ENCODE results near the gene CRY2.

Gene CRY2

DNA sequence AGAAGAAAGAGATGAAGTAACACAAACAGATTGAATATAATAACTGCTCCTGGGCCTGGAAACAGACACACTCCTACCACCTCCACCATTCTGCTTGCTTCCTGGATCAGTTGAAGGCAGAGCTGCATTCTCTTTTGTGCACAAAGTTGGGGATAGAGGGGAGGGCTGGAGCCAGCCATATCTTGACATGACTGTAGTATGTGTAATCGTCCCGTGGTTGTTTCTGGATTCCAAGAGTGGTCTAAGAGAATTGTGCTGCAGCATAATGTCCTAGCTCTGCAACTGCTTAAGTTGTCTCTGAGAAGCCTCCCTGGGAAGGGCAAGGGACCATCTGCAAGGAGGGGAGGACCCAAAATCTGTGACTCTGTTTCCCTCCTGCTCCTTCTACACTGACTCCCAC lies 3.2 kb downstream of the CRY2 start:
- no peak for DNase-seq

DNA sequence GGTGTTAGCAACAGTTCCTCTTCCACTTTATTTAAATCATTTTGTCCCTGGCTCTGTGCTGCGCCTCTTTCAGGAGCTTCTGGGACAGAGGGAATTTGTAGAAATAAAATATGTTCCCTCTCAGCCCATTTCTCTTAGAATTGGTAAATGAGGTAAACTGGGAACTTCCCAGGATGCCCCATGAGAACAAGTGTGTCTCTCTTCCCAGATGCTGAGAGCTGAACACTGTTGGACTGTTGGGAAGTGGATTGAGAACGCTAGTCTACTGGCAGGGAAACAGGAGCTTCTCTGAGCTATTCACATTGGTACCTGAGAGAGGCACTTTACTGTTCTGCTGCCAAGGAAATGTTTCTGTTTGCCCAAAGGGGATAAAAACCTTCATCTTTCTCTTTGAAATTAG lies 4.0 kb downstream of the CRY2 start:
- no peak for DNase-seq

DNA sequence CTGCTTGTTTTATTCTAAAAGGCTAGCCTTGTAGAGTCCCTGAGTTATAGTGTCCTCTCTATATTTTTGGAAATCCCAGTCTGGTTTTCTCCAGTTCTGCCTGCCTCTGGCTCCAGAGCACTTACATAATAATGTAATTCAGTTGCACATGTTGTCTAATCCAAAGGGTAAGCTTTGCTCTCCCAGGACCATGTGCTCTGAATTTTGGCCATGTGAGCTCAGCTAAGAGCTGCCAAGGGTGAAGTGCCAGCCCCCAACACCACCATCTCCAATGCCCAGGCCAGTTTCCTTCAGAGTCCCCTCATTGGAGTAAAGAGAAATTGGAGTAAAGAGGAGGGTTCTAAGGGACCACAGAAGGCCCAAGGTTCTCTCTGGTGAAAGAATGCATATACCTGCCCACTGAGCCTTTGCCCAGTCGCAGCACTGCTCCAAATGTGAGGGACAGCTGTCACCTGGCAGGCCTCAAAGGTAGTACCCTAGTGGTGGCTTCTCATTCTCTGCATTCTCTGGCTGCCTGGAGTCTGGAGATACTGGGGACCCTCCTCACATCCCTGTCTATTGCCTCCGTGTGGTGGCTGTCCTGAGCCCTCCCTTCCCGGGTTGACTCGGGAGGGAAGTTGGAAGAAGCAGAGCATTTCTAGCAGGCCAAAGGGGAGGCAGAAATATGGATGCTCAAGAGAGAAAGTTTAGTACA lies 4.9 kb downstream of the CRY2 start:
- DNase-seq, result no peak

DNA sequence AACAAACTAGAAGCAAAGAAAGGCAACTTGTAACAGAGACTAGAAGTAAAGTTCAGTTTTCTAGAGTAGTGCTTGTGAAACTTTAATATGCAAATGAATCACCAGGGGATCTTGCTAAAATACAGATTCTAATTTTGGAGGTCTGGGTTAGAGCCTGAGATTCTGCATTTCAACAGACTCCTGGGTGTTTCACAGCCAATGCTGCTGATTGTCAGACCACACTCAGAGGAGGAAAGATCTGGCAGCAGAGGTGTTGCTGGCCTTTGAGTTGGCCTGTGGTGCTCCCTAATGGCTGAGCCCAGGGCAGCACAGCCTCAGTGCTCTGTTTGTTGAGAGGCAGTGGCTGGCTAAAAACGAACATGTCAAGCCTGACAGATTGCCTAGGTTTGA lies 5.4 kb downstream of the CRY2 start:
- DNase-seq, result no peak

DNA sequence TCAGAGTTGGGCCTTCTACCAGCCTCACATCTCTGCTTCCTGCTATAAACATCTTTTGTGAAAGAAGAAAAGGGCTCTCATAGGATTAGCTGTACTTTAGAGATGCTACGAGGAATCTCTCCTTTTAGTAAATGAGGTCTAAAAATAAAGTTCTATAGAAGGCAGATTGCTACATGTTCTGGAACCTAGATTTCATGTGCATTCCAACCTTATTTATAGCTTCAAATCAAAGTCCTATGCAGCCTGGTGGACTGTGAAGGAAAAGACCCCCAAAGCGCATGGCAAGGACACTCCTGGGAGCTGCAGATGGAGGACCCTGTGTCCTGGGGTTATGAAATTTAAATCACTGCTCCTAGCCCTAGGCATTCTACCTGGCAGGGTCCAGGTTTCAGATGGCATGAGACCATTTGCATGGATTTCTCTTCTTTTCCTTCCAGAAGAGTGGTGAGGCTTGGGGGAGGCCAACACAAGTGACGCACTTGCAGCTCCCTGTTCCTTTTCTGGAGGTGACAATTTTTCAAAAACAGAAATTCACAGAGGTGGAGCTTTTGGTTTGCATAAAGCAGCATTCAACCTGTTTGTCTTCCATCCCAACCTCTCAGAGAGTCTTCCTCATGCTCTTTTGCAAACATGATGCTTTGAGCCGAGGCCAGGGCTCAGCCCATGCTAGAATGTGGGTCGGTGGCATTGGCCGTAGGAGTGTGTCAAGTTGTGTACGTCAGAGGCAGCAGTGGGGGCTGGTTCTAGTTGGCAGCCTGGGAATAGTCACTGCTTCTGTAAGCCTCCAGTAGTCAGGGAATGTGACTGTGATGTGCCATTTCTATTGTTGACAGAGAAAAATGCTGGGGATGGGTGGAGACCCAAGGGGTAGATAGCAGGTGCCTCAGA lies 6.3 kb downstream of the CRY2 start:
- no peak for DNase-seq

DNA sequence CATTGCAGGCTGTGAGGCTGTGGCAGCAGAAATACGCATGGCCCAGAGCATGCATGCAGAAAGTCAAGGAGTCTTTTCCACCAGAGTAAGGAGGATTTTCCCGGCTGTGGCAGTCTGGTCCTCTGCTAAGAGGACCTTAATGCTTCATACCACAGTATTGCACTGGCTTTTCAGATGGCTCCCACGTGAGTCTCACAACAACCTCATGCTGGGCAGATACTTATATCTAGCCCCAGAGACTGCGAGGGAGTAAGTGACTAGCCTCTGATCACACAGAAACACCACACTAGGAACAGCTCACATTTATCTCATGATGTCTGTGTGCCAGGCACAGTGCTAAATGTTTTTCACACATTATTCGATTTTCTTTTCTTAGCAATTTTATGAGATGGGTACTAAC lies 8.0 kb downstream of the CRY2 start:
- DNase-seq, result no peak

DNA sequence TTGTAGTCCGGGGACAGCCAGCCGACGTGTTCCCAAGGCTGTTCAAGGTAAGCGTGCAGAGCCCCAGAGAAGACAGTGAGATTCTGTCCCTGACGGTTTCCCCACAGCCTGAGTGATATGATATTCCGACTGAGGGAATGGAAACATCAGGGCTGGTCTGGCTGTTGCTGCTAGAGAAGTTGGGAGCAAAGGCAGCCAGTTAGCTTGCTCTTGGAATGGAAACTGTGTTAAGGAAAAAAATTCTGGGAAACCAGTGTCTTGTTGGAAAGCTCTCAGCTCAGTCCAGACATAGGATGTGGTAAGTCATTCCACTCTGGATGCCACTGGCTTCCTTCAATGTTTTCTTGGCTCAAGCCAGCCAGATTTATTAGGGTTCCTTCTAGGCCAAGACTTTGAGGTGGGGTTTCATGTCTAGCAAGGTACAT lies 8.8 kb downstream of the CRY2 start:
- DNase-seq, result no peak

DNA sequence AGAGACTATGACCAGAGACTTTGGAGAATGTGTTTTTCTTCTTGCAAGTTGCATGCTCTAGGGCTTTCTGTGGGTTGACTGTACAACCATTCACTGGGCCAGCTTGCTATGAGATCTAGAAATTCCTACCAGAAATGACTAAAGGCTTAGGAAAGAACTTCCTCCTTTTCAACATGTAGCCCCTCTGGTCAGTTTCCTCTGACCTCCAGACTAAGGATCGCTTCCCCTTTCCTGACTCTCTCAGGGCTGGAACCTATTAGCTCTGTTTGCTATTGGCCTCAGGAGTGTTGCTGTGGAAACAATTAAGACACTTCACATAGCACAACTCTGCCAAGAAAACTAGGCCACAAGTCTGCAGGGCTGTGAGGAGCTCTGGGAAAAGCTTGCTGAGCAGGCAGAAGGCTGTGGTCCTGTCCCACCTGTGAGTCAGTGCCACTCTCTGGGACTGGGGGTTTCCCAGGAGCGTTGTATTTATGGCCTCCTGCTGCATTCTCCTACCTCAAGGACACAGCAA lies 10.7 kb downstream of the CRY2 start:
- peak; percentile 13 for DNase-seq

DNA sequence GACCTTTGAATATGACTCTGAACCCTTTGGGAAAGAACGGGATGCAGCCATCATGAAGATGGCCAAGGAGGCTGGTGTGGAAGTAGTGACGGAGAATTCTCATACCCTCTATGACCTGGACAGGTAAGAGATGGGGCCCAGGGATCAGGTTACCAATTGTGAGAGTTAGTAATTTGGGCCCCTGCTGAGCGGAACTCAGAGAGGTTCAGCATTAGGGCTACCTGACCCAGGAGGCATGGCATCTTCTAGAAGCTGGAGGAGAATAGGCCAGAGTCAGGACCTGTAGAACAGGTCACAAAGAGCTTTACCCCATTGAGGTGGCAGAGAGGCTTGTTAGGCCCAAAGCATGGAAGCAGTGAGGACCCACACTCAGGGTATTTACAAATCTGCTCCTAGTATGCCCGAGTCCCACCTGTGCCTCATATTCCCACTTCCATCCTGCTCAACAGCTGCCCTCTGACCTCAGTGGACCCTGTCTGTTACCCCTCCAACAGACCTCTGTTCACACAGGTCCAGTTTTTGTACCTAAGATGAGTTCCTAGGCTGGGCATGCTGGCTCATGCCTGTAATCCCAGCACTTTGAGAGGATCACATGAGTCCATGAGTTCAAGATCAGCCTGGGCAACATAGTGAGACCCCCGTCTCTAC lies 11.6 kb downstream of the CRY2 start:
- no peak for DNase-seq

DNA sequence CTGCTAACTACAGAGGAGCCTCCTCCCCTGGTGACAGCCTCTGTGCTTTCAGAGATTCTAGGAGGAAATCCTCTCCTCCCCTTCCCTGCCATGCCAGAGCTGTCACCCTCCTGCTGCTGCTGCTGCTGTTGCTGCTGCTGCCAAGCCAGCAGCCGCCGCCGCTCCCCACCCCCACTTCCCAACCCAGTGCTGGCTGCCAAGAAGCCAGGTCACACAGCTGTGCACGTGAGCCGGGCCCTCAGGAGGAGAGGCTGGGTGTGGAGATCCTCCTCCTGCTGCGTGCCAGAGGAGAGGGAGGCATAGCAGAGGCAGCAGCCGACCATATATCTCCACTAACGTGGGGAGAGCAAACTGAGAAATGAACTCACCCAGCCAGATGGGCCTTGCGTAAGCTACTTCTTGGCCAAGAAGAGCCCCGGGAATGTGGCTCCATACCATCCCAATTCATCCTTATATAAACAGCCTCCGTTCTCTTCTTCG lies 12.4 kb downstream of the CRY2 start:
- DNase-seq, result peak; percentile 76

DNA sequence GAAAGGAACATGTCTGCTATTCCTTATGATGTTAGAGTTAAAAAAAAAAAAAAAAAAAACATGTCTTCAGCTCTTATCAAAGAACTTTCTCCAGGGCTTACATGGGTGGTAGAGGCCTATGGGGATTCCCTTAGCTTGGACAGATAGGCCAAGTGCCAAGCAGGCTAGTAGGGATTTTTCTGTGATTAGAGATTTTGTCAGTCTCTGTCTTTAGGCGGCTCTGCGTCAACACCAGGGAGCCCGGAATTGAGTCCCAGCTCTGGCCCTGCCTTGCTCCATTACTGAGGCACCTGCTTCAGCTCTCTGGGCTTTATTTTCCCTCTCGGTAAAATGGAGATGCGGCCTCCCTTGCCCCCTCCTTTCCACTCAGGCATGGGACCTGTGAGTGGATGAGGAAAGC lies 13.1 kb downstream of the CRY2 start:
- no peak for DNase-seq

DNA sequence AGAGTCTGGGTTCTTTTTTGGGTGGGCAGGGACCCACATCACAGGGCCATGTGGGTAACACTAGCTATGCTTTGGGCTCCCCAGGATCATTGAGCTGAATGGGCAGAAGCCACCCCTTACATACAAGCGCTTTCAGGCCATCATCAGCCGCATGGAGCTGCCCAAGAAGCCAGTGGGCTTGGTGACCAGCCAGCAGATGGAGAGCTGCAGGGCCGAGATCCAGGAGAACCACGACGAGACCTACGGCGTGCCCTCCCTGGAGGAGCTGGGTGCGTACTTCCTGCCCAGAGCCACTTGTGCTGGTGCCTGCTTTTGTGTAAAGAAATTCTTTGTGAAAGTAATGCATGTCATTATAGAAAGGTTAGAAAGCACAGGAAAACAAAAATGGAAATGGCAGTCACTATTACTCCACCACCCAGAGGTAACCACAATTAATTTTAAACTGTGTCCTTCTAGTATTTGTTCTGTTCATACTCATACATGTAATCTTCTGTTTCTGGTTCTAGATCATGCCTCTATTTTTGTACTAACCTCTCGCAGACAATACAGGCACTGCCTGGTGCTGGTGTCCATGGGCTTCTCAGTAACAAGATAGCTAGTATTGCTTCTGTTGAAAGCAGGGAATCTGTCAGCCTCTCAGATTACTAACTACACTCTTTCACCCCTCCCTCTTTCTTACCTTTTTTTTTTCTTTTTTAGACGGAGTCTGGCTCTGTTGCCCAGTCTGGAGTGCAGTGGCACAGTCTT lies 13.7 kb downstream of the CRY2 start:
- DNase-seq, result no peak

DNA sequence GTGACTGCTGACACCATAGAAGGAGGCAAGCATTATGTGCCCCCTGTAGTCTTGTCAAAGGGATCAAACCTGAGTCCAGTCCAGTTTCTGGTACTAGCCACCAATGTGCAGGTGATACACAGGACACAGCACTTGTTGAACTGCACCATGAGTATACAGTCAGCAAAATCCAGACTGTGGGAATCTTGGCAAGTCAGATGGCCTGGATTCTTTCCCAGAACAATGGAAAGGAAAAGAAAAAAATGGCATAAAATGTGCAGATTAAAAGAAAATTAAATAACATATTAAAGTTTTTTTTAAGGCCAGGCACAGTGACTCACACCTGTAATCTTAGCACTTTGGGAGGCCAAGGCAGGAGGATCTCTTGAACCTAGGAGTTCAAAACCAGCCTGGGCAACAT lies 16.8 kb downstream of the CRY2 start:
- DNase-seq, result no peak

DNA sequence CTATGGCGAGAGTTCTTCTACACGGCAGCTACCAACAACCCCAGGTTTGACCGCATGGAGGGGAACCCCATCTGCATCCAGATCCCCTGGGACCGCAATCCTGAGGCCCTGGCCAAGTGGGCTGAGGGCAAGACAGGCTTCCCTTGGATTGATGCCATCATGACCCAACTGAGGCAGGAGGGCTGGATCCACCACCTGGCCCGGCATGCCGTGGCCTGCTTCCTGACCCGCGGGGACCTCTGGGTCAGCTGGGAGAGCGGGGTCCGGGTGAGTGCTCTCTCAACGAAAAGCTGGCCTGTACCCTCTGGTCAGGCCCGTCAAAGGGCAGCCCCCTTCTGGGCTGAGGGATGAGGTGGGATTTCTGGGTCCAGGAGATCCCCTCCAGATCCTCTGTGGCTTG lies 22.3 kb downstream of the CRY2 start:
- no peak for DNase-seq

DNA sequence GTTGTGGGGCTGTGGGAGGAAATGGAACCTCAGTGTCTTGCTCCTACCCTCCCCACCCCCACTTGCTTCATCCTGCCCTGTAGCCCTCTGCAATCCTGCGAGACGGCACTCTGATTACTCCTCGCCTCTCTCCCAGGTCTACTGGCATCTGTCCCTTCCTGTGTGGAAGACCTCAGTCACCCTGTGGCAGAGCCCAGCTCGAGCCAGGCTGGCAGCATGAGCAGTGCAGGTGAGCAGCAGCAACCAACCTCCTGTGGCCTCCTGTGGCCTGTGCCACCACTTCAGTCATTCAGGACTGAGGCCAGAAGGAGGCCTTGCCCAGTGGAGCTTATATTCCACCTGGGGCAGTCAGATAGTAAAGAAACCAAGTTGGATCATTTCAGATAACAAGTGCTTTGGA lies 23.4 kb downstream of the CRY2 start:
- no peak for DNase-seq

DNA sequence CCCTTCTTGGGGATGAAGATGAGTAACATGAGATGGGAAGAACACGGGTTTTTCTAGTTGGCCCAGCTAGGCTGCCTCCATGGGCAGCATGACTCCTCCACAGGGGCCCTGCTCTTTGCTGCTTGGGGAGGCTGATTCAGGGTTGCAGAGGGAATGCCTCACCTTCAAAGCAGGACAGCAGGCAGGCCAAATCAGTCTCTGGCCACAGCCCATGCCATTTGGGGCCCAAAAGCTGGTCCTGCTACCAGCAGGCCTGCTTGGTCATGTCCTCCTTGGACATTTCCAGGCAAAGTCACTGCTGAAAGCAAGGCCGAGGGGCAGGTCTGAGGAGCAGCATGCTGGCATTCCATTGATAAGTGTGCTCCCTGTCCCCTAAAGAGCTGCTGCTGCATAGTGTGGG lies 24.4 kb downstream of the CRY2 start:
- DNase-seq, result no peak

DNA sequence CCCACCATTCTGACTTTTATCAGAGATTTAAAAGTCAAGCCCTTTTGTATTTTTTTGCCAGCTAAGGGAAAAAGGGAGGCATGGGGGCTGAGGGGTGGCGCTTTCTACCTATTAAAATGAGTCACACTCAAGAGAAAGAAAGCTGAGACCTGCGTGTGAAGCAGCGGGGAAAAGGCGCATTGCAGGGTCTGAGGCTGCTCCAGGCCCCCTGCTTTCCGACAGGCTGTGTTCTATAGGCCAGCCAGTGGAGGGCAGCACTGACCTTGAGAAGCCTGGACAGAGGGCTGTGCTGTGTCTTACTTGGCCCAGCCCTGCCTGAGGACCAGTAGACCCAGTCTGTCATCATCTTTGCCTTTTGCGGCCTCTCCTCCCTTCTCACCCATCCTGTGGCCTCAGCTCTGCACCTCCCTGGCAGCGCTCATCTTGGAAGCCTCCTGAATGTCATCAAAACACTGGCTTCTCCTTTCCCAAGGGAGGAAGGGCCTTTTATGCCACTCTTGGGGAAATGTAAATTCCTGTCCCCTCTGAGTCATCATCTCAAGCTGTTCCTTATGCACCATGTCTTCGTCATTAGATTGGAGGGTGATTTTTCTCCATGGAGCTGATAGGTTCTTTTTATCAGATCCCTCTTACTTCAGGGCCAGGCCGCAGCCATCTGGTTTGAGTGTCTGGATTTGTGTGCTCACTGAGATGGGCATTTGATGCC lies 25.5 kb downstream of the CRY2 start:
- peak; percentile 35 for DNase-seq

DNA sequence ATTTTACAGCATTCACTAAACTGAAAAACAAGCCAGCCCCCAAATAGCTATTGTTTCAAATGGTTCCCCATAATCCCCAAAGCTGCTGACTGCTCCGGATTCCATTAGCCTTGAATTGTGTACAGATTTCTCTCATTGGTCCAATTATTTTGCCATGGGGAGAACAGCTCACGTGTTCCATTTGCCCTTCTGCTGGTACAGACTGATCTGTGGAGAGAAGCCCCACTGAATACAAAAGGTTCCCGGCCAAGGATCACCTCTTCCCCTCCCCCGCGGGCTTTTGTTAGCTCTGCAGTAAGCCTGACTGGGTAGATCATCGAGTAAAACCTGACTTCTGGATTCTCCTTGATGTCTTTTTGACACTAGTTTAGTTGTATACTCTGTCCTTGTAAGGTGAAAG lies 29.1 kb downstream of the CRY2 start:
- no peak for DNase-seq

DNA sequence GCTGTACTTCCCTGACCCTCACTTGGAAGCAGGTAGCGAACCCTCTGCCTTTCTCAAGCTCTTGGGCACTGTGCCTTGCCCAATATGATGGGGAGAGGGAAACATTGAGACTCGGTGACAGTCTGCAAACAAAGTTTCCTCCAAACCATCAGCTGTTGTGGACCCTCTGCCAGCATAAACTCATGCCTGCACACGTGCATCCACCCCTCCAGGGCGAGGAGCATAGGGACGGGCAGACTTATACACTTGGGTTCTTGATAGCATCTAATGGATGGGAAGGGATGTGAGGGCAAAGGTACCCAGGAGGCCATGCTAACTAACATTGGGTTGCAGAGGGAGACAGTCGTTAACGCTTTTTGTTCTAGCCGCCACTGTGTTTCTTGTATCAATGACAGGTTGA lies 29.9 kb downstream of the CRY2 start:
- no peak for DNase-seq

DNA sequence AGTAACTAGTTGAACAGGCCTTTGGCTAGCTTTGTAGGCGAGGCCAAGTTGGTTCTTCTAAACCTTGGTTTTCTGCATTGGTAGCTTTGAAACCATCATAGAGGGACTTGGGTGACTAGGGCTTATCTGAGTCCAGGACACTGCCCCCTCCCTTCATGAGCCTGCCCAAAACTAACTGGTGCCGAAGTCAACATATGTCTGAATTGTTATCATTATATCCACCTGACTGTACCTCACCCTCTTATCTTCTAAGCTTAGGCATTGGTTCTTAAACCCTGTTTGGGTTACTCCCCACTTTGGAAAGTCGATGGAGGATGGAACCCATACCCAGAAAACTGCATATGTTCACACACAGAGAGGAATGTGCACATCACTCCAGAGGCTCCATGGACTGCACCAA lies 30.6 kb downstream of the CRY2 start:
- no peak for DNase-seq

DNA sequence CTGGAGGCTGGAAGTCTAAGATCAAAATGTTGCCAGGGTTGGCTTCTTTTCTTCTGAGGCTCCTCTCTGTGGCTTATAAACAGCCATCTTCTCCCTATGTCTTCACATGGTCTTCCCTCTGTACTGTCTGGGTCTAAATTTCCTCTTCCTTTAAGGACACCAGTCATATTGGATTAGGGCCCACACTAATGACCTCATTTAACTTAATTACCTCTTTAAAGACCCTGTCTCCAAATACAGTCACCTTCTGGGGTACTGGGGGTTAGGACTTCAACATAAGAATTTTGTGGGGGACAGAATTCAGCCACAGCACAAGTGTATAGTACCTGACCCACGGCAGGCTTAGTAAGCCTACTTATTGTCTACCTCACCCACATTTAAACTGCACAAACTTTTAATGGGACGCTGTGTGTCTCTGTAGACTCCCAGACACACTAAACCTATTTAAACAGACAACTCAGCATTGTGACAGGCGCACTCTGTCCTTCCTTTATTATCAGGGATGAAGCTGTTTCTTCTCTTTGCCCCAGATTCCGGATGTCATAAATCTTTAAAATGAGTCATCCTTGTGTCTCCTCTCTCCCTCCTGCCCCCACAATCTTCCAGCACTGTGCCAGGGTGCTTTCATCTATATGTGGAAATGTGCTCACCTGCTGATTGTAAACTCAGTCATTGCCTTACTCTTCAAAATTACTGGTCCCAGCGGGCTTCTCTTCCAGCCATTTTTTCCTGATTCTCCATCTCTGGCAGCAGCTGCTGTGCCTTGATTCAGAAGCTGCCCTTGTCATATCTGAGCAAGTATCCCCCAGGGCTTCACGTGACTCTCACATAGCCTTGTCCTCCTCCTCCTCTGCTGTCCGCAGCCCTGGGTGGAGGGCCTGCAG lies 32.8 kb downstream of the CRY2 start:
- peak; percentile 64 for DNase-seq
